ENCODE data around the gene ADAMTSL1.

ADAMTSL1 gene

GRCh38 chr9:18472435-18472834 is 1.5 kb upstream of the ADAMTSL1 start:
- no peak for DNase-seq

GRCh38 chr9:18472841-18473251 is 1.1 kb upstream of the ADAMTSL1 start:
- no peak for DNase-seq

GRCh38 chr9:18474783-18475182 is 830 bp downstream of the ADAMTSL1 start:
- DNase-seq: no peak

- no peak for DNase-seq
Observed at GRCh38 chr9:18477121-18477660, 3.2 kb downstream of the ADAMTSL1 start.

GRCh38 chr9:18477719-18478118 is 3.8 kb downstream of the ADAMTSL1 start:
- DNase-seq: no peak

- no peak for DNase-seq
Observed at GRCh38 chr9:18478501-18479361, 4.8 kb downstream of the ADAMTSL1 start.

GRCh38 chr9:18479405-18479804 is 5.5 kb downstream of the ADAMTSL1 start:
- no peak for DNase-seq

- no peak for DNase-seq
Observed at GRCh38 chr9:18480662-18481093, 6.7 kb downstream of the ADAMTSL1 start.

GRCh38 chr9:18482371-18482770 is 8.4 kb downstream of the ADAMTSL1 start:
- DNase-seq: no peak

GRCh38 chr9:18485714-18486113 is 11.8 kb downstream of the ADAMTSL1 start:
- no peak for DNase-seq

GRCh38 chr9:18487611-18488010 is 13.7 kb downstream of the ADAMTSL1 start:
- no peak for DNase-seq

GRCh38 chr9:18488886-18489285 is 14.9 kb downstream of the ADAMTSL1 start:
- DNase-seq: no peak

GRCh38 chr9:18489861-18490260 is 15.9 kb downstream of the ADAMTSL1 start:
- no peak for DNase-seq

- DNase-seq: no peak
Observed at GRCh38 chr9:18490641-18491370, 16.9 kb downstream of the ADAMTSL1 start.

GRCh38 chr9:18492612-18493011 is 18.7 kb downstream of the ADAMTSL1 start:
- no peak for DNase-seq

- DNase-seq: no peak
Observed at GRCh38 chr9:18493451-18493993, 19.6 kb downstream of the ADAMTSL1 start.

- no peak for DNase-seq
Observed at GRCh38 chr9:18495065-18495464, 21.1 kb downstream of the ADAMTSL1 start.

GRCh38 chr9:18496256-18497000 is 22.5 kb downstream of the ADAMTSL1 start:
- no peak for DNase-seq

GRCh38 chr9:18499062-18499461 is 25.1 kb downstream of the ADAMTSL1 start:
- DNase-seq: no peak

- DNase-seq: no peak
Observed at GRCh38 chr9:18499980-18500379, 26.0 kb downstream of the ADAMTSL1 start.

GRCh38 chr9:18500451-18500850 is 26.5 kb downstream of the ADAMTSL1 start:
- no peak for DNase-seq

- no peak for DNase-seq
Observed at GRCh38 chr9:18501949-18502348, 28.0 kb downstream of the ADAMTSL1 start.

- no peak for DNase-seq
Observed at GRCh38 chr9:18502546-18502945, 28.6 kb downstream of the ADAMTSL1 start.
